Bronchial epithelial cell (primary cell): ENCODE data around the gene EPHB1. TPM values are rescaled to one million over a fixed set of nuclear protein-coding genes. Genes with fewer than 3 reads are reported as not detected.

Experiments
- DNase-seq: peaks from one replicate; pipeline ENCODE4 v3.0.0-alpha.2; 2010; ENCODE audit warnings: low read depth
- FAIRE-seq: peaks from 2 replicates; lab custom pipeline; 2011; peaks lifted over from hg19 to GRCh38; lab: Jason Lieb, UNC
- H3K27me3 ChIP-seq: 2 replicates; pipeline ENCODE4 v1.5.1; 2011; ENCODE audit warnings: low read length; ENCODE audit not compliant: control insufficient read depth, insufficient read depth
- H3K36me3 ChIP-seq: 2 replicates; pipeline ENCODE4 v1.5.1; 2011; ENCODE audit warnings: low read length; ENCODE audit not compliant: control insufficient read depth, insufficient read depth
- H3K4me3 ChIP-seq: 2 replicates; pipeline ENCODE4 v1.5.1; 2011; ENCODE audit warnings: mild to moderate bottlenecking, low read depth, low read length, control low read depth
- total RNA-seq: library from RNA; depleted of rRNA; stranded (reverse); fragments of >200 nt; gene quantifications from 2 replicates; pipeline ENCODE4 v1.2.1, GENCODE V29; 2014
- TF ChIP-seq, protein P1 (sequence below): IDR thresholded peaks from 2 replicates; pipeline ENCODE4 v1.5.1; 2011; ENCODE audit warnings: mild to moderate bottlenecking, moderate library complexity, low read length, control low read depth, inconsistent platforms; ENCODE audit not compliant: insufficient read depth, severe bottlenecking

Gene EPHB1
- total RNA-seq, 1 donor from 2014 or later = under 0.01 TPM

GRCh38 chr3:135242285-135242684, 447.2 kb downstream of the EPHB1 start:
- no peak for FAIRE-seq
- H3K36me3 ChIP-seq = no peaks in the 10 kb centered on the region
- no peaks in the 10 kb centered on the region for H3K27me3 ChIP-seq
- DNase-seq = no peak
- no peak overlapping the region for H3K4me3 ChIP-seq
- TF ChIP-seq, protein P1, sequence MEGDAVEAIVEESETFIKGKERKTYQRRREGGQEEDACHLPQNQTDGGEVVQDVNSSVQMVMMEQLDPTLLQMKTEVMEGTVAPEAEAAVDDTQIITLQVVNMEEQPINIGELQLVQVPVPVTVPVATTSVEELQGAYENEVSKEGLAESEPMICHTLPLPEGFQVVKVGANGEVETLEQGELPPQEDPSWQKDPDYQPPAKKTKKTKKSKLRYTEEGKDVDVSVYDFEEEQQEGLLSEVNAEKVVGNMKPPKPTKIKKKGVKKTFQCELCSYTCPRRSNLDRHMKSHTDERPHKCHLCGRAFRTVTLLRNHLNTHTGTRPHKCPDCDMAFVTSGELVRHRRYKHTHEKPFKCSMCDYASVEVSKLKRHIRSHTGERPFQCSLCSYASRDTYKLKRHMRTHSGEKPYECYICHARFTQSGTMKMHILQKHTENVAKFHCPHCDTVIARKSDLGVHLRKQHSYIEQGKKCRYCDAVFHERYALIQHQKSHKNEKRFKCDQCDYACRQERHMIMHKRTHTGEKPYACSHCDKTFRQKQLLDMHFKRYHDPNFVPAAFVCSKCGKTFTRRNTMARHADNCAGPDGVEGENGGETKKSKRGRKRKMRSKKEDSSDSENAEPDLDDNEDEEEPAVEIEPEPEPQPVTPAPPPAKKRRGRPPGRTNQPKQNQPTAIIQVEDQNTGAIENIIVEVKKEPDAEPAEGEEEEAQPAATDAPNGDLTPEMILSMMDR = no peak

DNA sequence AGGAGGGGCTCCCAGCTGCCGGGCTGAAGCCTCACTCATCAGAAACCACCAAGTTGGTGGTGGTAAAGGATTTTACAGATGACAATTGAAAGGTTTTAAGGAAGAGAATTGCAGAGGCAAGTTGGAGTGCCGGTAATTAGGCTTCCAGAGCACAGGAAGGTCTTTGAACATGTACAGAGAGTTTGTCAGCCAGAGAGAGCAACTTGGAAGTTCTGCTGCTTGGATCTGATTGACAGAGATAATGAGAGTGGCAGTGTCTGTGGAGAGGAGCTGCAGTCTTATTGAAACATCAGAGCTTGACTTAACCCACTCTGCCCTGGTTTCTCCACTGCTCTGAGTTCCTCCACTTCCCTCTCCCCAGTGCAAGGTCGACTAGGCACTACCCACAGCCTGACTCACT, 448.6 kb downstream of the EPHB1 start:
- Histone ChIP-seq H3K27me3 (no peaks in the 10 kb centered on the region), H3K4me3 (no peak overlapping the region), H3K36me3 (no peaks in the 10 kb centered on the region)
- DNase-seq (no peak), FAIRE-seq (no peak)
- TF ChIP-seq, protein P1 = no peak

GRCh38 chr3:135246027-135246426, 451.0 kb downstream of the EPHB1 start:
- Histone ChIP-seq H3K27me3 (no peaks in the 10 kb centered on the region), H3K4me3 (no peak overlapping the region), H3K36me3 (no peaks in the 10 kb centered on the region)
- TF ChIP-seq, protein P1 = no peak
- DNase-seq (no peak), FAIRE-seq (no peak)

DNA sequence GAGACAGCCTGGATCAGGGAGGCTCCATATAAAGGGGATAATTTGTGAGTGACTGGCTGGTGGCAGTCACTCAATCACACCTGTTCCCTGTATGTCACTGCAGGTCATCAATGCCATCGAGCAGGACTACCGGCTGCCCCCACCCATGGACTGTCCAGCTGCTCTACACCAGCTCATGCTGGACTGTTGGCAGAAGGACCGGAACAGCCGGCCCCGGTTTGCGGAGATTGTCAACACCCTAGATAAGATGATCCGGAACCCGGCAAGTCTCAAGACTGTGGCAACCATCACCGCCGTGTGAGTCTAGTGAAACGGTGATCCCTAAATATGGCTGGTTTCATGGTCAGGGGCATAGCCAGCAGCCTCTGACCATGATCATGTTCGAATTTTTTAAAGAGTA, 453.2 kb downstream of the EPHB1 start:
- DNase-seq (no peak), FAIRE-seq (no peak)
- no peaks in the 10 kb centered on the region for H3K36me3 ChIP-seq
- no peak overlapping the region for H3K4me3 ChIP-seq
- H3K27me3 ChIP-seq = no peaks in the 10 kb centered on the region
- TF ChIP-seq, protein P1 = no peak

- Histone ChIP-seq H3K36me3 (no peaks in the 10 kb centered on the region), H3K27me3 (no peaks in the 10 kb centered on the region), H3K4me3 (no peak overlapping the region)
- DNase-seq (no peak), FAIRE-seq (no peak)
- TF ChIP-seq, protein P1 = no peak
Observed at GRCh38 chr3:135249186-135249585, 454.1 kb downstream of the EPHB1 start.

- FAIRE-seq (peak; percentile 91), DNase-seq (no peak)
- no peak overlapping the region for H3K4me3 ChIP-seq
- H3K36me3 ChIP-seq = no peaks in the 10 kb centered on the region
- TF ChIP-seq, protein P1 = no peak
- H3K27me3 ChIP-seq = no peaks in the 10 kb centered on the region
Observed at GRCh38 chr3:135258916-135259315, 463.9 kb downstream of the EPHB1 start.
